BLaER1 (cell line): ENCODE results near the gene OR51V1.

Source experiments
- H3K27ac ChIP-seq: shearing (Covaris generic); formaldehyde crosslinking; 2 replicates; pipeline ENCODE4 v1.8.1; 2022
- H3K27me3 ChIP-seq: shearing (Covaris generic); formaldehyde crosslinking; 2 replicates; pipeline ENCODE4 v1.8.1; 2022
- H3K36me3 ChIP-seq: shearing (Covaris generic); formaldehyde crosslinking; 2 replicates; pipeline ENCODE4 v1.8.1; 2022
- H3K4me1 ChIP-seq: shearing (Covaris generic); formaldehyde crosslinking; 2 replicates; pipeline ENCODE4 v1.8.1; 2022
- H3K4me2 ChIP-seq: shearing (Covaris generic); formaldehyde crosslinking; 2 replicates; pipeline ENCODE4 v1.8.1; 2022
- H3K4me3 ChIP-seq: shearing (Covaris generic); formaldehyde crosslinking; 2 replicates; pipeline ENCODE4 v1.8.1; 2022
- H3K9ac ChIP-seq: shearing (Covaris generic); formaldehyde crosslinking; 2 replicates; pipeline ENCODE4 v1.8.1; 2022
- H3K9me3 ChIP-seq: shearing (Covaris generic); formaldehyde crosslinking; 2 replicates; pipeline ENCODE4 v1.8.1; 2022
- H4K20me1 ChIP-seq: shearing (Covaris generic); formaldehyde crosslinking; 2 replicates; pipeline ENCODE4 v1.8.1; 2022
- Cebpa-rat ChIP-seq: shearing (Covaris generic); IDR thresholded peaks from 2 replicates; pipeline ENCODE4 v1.8.1; 2022

The OR51V1 gene

DNA sequence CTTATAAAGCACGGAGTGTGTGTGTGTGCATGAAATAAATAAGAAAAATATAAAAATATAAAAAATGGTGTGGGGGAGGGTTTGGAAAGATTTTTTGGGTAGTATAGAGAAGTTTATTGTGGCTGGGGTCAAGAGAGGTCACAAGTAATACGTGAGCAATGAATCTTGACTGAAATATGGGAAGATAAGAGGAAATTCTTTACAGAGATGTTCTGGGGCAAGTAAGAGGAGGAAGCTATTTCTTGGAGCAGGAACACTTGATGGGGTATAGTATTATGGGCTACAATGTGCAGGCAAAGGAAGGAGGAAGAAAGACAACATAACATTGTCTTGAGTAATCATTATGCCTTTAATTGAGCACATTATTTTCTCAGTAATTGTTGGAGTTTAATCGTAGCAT lies 31.7 kb upstream of the OR51V1 start:
- Histone ChIP-seq H3K4me2 (no peak overlapping the region), H3K9me3 (no peaks in the 10 kb centered on the region), H4K20me1 (no peaks in the 10 kb centered on the region), H3K27me3 (no peaks in the 10 kb centered on the region), H3K36me3 (no peaks in the 10 kb centered on the region), H3K4me3 (no peak overlapping the region), H3K9ac (no peak overlapping the region), H3K27ac (no peak overlapping the region), H3K4me1 (peaks cover 11% of the 10 kb centered on the region)
- TF ChIP-seq Cebpa-rat: no peak

DNA sequence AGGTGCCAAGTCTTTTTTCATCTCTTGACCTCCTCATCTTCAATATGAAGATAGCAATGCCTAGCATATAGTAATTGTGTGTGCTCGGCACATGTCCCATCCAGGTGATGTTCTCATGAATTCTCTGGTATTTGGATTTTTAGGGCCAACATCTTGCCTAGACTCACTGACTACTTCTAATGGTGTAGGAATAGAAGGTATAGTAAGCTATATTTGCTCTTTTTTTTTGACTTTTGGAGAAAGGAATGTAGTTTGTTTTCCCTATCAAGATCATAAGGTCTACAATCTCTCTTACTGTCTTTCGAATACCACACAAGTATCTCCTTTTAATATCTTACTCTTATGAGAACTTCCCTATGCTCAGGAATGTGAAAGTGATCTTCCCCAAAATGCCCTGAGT lies 30.6 kb upstream of the OR51V1 start:
- H3K9me3 ChIP-seq: no peaks in the 10 kb centered on the region
- TF ChIP-seq Cebpa-rat: no peak
- no peaks in the 10 kb centered on the region for H3K27me3 ChIP-seq
- no peak overlapping the region for H3K4me2 ChIP-seq
- H3K4me3 ChIP-seq: no peak overlapping the region
- no peaks in the 10 kb centered on the region for H4K20me1 ChIP-seq
- H3K27ac ChIP-seq: no peak overlapping the region
- no peaks in the 10 kb centered on the region for H3K36me3 ChIP-seq
- no peak overlapping the region for H3K9ac ChIP-seq
- peaks cover 11% of the 10 kb centered on the region for H3K4me1 ChIP-seq

DNA sequence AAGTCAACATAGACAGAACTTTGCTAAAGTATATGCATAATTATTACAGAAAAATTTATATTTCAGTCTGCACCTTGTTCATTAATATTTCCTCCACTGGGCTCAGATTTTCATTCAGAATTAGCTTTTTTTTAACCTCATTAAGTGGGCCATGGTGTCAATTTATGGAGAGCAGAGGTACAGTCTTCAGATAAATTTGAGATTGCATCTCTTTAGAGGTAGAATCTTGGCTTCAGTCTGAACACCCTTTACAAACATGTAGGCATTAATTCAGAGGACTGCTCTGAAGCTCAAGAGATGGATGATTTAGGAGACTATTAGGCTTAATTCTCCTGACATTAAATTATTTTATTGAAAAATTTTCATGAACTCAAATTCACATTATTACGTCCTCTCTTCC lies 29.8 kb upstream of the OR51V1 start:
- no peak for TF ChIP-seq Cebpa-rat
- Histone ChIP-seq H4K20me1 (no peaks in the 10 kb centered on the region), H3K27ac (no peak overlapping the region), H3K36me3 (no peaks in the 10 kb centered on the region), H3K9ac (no peak overlapping the region), H3K27me3 (no peaks in the 10 kb centered on the region), H3K4me2 (no peak overlapping the region), H3K4me1 (peaks cover 11% of the 10 kb centered on the region), H3K9me3 (no peaks in the 10 kb centered on the region), H3K4me3 (no peak overlapping the region)

DNA sequence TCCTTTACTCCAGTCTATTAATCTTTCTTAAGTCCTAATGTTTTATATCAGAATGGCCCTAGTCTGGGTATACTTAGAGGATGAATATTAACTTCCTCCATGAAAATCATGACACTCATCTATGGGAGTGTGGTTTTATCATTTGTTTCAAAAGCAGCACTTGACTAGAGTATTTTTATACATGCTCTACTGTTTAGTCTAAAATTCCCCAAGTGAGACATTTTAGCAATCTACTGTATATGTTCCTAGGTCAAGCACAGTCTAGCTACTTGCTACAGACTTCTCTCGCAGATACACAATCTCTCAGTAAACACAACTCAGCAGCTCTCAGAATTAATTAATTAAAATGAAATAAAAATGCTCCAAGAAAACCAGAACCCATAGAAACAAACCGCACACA lies 29.3 kb upstream of the OR51V1 start:
- Histone ChIP-seq H3K27ac (no peak overlapping the region), H3K9ac (no peak overlapping the region), H3K4me2 (no peak overlapping the region), H4K20me1 (no peaks in the 10 kb centered on the region), H3K4me1 (peaks cover 11% of the 10 kb centered on the region), H3K27me3 (no peaks in the 10 kb centered on the region), H3K4me3 (no peak overlapping the region), H3K36me3 (no peaks in the 10 kb centered on the region), H3K9me3 (no peaks in the 10 kb centered on the region)
- no peak for TF ChIP-seq Cebpa-rat

DNA sequence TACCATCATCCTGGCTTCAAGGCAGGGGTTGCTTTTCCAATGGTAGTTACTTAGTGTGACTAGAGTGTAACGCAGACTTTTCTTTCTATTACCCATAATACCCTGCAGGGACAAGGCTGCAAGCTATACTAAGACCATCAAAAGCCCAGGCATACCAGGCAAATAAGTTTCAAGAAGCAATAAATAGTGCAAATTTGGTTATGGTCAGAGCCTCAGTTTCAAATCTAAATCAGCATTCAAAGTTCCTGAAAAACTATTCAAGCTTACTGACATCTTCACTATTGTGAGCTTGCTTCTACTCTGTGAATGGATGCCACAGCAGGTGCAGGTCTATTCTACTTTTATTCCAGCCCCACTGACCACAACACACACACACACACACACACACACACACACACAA lies 28.9 kb upstream of the OR51V1 start:
- H3K4me3 ChIP-seq: no peak overlapping the region
- no peak for TF ChIP-seq Cebpa-rat
- H3K36me3 ChIP-seq: no peaks in the 10 kb centered on the region
- no peak overlapping the region for H3K4me2 ChIP-seq
- H3K27me3 ChIP-seq: no peaks in the 10 kb centered on the region
- no peaks in the 10 kb centered on the region for H4K20me1 ChIP-seq
- H3K9ac ChIP-seq: no peak overlapping the region
- no peaks in the 10 kb centered on the region for H3K9me3 ChIP-seq
- peaks cover 7% of the 10 kb centered on the region for H3K4me1 ChIP-seq
- no peak overlapping the region for H3K27ac ChIP-seq

DNA sequence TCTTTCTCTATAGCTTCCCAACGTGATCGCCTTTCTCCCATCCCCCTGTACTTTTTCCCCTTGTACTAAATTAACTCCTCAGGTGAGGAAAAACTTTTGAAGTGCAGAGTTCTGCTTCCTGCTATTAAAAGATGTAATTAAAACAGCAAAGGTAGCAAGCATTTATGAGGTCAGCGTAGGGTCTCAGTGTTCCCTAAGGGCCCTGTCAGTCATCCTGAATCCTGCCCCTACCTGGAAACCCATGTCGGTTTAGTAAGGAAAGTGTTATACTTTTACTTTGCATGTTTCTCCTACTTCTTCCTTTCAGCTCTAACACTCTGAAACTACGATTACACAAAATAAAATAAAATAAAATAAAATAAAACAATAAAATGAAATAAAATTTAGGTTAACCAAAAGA lies 27.6 kb upstream of the OR51V1 start:
- H3K9ac ChIP-seq: no peak overlapping the region
- H4K20me1 ChIP-seq: no peaks in the 10 kb centered on the region
- no peak overlapping the region for H3K27ac ChIP-seq
- H3K4me2 ChIP-seq: no peak overlapping the region
- H3K9me3 ChIP-seq: no peaks in the 10 kb centered on the region
- H3K4me1 ChIP-seq: no peaks in the 10 kb centered on the region
- no peak overlapping the region for H3K4me3 ChIP-seq
- no peaks in the 10 kb centered on the region for H3K27me3 ChIP-seq
- H3K36me3 ChIP-seq: no peaks in the 10 kb centered on the region
- no peak for TF ChIP-seq Cebpa-rat

DNA sequence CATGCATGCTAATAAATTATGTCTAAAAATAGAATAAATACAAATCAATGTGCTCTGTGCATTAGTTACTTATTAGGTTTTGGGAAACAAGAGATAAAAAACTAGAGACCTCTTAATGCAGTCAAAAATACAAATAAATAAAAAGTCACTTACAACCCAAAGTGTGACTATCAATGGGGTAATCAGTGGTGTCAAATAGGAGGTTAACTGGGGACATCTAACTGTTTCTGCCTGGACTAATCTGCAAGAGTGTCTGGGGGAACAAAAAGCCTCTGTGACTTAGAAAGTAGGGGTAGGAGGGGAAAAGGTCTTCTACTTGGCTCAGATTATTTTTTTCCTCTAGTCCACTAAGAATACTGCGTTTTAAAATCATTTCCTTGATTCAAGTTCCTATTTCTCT lies 27.2 kb upstream of the OR51V1 start:
- Histone ChIP-seq H3K27me3 (no peaks in the 10 kb centered on the region), H4K20me1 (no peaks in the 10 kb centered on the region), H3K4me2 (no peak overlapping the region), H3K9ac (no peak overlapping the region), H3K27ac (no peak overlapping the region), H3K4me1 (no peaks in the 10 kb centered on the region), H3K4me3 (no peak overlapping the region), H3K9me3 (no peaks in the 10 kb centered on the region), H3K36me3 (no peaks in the 10 kb centered on the region)
- no peak for TF ChIP-seq Cebpa-rat

DNA sequence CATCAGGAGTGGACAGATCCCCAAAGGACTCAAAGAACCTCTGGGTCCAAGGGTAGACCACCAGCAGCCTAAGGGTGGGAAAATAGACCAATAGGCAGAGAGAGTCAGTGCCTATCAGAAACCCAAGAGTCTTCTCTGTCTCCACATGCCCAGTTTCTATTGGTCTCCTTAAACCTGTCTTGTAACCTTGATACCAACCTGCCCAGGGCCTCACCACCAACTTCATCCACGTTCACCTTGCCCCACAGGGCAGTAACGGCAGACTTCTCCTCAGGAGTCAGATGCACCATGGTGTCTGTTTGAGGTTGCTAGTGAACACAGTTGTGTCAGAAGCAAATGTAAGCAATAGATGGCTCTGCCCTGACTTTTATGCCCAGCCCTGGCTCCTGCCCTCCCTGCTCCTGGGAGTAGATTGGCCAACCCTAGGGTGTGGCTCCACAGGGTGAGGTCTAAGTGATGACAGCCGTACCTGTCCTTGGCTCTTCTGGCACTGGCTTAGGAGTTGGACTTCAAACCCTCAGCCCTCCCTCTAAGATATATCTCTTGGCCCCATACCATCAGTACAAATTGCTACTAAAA lies 26.3 kb upstream of the OR51V1 start, which contains the start of gene HBB:
Gene HBB, minus strand, starts transcription at position 340 of the 579 bp plus-strand sequence. Its CDS starts 50 bp downstream, at position 290.
- Histone ChIP-seq H3K36me3 (no peaks in the 10 kb centered on the region), H3K4me3 (no peak within 1 kb of the TSS), H3K9me3 (no peaks in the 10 kb centered on the region), H3K9ac (no peak within 1 kb of the TSS), H3K27me3 (no peaks in the 10 kb centered on the region), H4K20me1 (no peaks in the 10 kb centered on the region), H3K4me1 (no peaks in the 10 kb centered on the region), H3K4me2 (no peak within 1 kb of the TSS), H3K27ac (no peak within 1 kb of the TSS)
- no peak for TF ChIP-seq Cebpa-rat

DNA sequence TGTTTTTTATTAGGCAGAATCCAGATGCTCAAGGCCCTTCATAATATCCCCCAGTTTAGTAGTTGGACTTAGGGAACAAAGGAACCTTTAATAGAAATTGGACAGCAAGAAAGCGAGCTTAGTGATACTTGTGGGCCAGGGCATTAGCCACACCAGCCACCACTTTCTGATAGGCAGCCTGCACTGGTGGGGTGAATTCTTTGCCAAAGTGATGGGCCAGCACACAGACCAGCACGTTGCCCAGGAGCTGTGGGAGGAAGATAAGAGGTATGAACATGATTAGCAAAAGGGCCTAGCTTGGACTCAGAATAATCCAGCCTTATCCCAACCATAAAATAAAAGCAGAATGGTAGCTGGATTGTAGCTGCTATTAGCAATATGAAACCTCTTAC lies 25.0 kb upstream of the OR51V1 start:
- Histone ChIP-seq H3K9ac (no peak overlapping the region), H3K36me3 (no peaks in the 10 kb centered on the region), H3K27ac (no peak overlapping the region), H3K4me3 (no peak overlapping the region), H3K4me1 (no peaks in the 10 kb centered on the region), H3K9me3 (no peaks in the 10 kb centered on the region), H3K4me2 (no peak overlapping the region), H4K20me1 (no peaks in the 10 kb centered on the region), H3K27me3 (no peaks in the 10 kb centered on the region)
- TF ChIP-seq Cebpa-rat: no peak

DNA sequence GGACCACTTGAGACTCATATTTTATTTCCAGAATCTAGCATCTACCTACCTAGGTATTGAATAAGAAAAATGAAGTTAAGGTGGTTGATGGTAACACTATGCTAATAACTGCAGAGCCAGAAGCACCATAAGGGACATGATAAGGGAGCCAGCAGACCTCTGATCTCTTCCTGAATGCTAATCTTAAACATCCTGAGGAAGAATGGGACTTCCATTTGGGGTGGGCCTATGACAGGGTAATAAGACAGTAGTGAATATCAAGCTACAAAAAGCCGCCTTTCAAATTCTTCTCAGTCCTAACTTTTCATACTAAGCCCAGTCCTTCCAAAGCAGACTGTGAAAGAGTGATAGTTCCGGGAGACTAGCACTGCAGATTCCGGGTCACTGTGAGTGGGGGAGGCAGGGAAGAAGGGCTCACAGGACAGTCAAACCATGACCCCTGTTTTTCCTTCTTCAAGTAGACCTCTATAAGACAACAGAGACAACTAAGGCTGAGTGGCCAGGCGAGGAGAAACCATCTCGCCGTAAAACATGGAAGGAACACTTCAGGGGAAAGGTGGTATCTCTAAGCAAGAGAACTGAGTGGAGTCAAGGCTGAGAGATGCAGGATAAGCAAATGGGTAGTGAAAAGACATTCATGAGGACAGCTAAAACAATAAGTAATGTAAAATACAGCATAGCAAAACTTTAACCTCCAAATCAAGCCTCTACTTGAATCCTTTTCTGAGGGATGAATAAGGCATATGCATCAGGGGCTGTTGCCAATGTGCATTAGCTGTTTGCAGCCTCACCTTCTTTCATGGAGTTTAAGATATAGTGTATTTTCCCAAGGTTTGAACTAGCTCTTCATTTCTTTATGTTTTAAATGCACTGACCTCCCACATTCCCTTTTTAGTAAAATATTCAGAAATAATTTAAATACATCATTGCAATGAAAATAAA lies 24.3 kb upstream of the OR51V1 start:
- Histone ChIP-seq H3K9ac (no peak overlapping the region), H4K20me1 (no peaks in the 10 kb centered on the region), H3K4me1 (no peaks in the 10 kb centered on the region), H3K36me3 (no peaks in the 10 kb centered on the region), H3K9me3 (no peaks in the 10 kb centered on the region), H3K4me2 (no peak overlapping the region), H3K4me3 (no peak overlapping the region), H3K27ac (no peak overlapping the region), H3K27me3 (no peaks in the 10 kb centered on the region)
- TF ChIP-seq Cebpa-rat: no peak
